ENCODE results near the gene CHCHD3.

GRCh38 chr7:133040178-133040577 is 41.7 kb downstream of the CHCHD3 start:
- TF ChIP-seq ZNF8 (CRISPR knock-in tag; IDR thresholded peaks at IDR 0.05) (no peak), TCF4 (CRISPR knock-in tag; IDR thresholded peaks at IDR 0.05; ENCODE audit: borderline replicate concordance) (no peak), ZFP3 (CRISPR knock-in tag; IDR thresholded peaks at IDR 0.05) (no peak), PATZ1 (CRISPR knock-in tag; IDR thresholded peaks at IDR 0.05; ENCODE audit: borderline replicate concordance) (no peak), ZC3H10 (CRISPR knock-in tag; IDR thresholded peaks at IDR 0.05) (no peak), ESRRG (CRISPR knock-in tag; IDR thresholded peaks at IDR 0.05) (no peak), TOX (CRISPR knock-in tag; IDR thresholded peaks at IDR 0.05; ENCODE audit: borderline replicate concordance) (no peak), BACH2 (CRISPR knock-in tag; IDR thresholded peaks at IDR 0.05; ENCODE audit: borderline replicate concordance) (no peak), POU6F1 (CRISPR knock-in tag; IDR thresholded peaks at IDR 0.05; ENCODE audit: borderline replicate concordance, low read depth) (no peak), SNAI2 (CRISPR knock-in tag; IDR thresholded peaks at IDR 0.05) (no peak), ZNF70 (CRISPR knock-in tag; IDR thresholded peaks at IDR 0.05) (no peak)

Data from SK-N-SH treated with all-trans-retinoic acid at 6 μM for 48 hours (cell line).